Central memory CD4-positive, alpha-beta T cell (primary cell): ENCODE measurements around the gene HOXA5.
A peak's percentile ranks its signal among the peaks of the same experiment; 100 is the strongest.

ENCODE experiments used
- DNase-seq: peaks from one replicate; pipeline ENCODE4 v3.0.0; 2022

HOXA5 gene

DNA sequence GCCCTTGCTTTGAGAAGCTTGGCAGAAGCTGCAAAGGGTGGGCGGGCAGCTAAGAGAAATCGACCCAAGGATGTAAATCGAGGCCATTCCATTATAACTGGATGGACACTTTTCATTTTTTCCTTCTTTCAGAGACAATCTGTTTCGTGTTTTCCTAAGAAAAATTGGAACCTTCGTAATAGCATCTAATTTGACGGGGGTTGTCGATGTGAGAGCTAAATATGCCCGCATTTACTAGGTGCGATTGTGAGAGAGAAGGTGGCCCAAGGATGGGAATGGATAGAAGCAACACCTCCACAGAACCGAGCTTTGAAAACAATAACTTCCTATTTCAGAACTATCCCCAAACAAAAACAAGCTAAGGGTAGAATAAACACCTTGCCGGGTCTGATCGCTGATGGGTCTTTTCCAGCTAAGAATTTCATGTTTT is 12.1 kb downstream of the HOXA5 start:
- no peak for DNase-seq

DNA sequence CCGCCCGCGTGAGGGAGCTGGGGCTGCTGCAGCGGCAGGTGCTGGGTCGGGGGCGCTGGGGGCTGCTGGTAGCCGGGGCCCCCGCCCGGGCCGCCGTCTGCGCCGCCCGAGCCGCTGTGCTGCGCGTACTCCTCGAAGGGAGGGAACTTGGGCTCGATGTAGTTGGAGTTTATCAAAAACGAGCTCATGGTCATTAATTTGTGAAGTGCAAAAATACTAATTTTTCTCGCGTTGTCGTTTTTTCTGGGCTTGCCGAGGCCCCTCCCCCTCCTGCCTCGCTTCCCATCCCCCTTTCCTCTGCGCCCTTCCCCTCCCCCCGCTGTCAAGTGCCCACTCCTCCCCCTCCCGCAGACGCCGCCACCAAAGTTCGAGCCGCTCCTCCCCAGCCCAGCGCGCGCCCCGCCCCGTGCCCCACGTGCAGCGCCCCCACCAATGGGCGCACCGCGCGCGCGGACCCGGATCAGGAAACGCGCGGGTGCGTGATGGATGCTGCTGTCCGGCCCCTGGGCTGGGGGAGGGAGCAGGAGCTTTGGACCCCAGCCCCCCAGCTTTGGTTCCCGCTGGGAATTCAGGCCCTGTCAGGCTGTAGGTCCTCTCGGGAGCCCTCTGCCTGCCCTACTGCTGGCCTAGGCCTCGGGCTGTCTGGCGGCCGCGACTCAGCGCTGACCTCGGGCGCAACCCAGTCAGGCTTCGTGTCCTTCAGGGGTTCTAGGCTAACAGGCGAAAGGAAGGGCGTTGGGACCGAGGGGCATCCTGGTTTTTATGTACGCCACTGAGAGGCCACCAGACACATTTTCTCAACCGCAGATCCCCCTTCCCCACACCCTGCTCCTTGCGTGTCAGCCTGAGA is 12.7 kb downstream of the HOXA5 start, which contains the start of gene HOXA4:
HOXA4 (minus strand) TSS at position 218 of the 850 bp plus-strand sequence; CDS start at position 194, 24 bp downstream.
- peak; percentile 62 for DNase-seq

GRCh38 chr7:27129729-27130539 is 13.5 kb downstream of the HOXA5 start:
- no peak for DNase-seq

DNA sequence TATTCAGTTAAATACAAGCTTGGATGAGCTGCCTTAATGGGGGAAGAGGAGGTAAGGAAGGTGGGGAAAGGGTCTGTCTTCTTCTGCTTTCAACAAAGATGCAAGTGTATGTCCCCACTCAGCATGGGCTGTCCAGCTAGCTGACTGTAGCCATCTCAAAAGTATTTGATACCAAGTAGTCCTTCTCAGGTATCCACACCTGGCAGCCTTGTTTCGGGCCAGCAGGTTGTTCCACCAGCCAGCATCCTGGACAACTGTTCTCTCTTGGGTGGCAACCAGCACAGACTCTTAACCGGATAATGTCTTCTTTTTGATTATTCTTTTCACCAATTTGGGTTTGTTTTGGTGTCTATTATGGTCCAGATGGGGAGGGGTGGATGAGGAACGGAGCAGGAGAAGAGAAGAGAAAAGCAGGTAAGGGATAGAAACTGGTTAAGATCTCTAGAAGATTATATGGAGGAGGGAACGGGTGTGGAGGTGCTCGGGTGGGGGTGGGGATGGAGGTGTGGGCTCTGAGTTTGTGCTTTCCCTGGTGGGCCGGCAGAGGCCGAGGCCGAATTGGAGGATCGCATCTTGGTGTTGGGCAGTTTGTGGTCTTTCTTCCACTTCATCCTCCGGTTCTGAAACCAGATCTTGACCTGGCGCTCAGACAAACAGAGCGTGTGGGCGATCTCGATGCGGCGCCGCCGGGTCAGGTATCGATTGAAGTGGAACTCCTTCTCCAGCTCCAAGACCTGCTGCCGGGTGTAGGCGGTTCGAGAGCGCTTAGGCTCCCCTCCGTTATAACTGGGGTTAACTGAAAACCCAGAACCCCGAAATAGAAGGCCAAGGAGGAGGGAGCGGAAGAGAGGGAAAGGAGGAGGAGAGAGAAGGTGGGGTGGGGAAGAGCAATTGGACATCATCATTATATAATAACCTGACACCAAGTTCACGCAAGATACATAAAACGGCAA is 14.4 kb downstream of the HOXA5 start:
- no peak for DNase-seq

DNA sequence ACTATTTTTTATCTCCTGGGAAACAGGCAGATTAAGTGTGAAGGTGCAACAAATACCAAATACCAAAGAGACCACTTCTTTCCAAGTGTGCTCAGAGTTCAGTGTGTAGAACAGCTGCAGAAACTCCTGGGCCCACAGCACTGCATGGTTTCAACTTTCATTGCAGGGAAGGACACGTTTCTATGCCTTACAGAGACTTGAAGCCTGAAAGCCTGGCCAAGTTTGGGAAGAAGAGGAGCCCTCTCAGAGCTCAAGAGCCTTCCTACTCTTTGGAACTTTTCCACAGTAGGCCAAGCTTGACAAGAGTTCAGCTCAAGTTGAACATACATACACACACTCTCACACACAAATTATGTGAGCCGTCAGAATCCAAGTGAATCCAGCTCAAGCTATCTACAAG is 15.4 kb downstream of the HOXA5 start:
- DNase-seq, result no peak

DNA sequence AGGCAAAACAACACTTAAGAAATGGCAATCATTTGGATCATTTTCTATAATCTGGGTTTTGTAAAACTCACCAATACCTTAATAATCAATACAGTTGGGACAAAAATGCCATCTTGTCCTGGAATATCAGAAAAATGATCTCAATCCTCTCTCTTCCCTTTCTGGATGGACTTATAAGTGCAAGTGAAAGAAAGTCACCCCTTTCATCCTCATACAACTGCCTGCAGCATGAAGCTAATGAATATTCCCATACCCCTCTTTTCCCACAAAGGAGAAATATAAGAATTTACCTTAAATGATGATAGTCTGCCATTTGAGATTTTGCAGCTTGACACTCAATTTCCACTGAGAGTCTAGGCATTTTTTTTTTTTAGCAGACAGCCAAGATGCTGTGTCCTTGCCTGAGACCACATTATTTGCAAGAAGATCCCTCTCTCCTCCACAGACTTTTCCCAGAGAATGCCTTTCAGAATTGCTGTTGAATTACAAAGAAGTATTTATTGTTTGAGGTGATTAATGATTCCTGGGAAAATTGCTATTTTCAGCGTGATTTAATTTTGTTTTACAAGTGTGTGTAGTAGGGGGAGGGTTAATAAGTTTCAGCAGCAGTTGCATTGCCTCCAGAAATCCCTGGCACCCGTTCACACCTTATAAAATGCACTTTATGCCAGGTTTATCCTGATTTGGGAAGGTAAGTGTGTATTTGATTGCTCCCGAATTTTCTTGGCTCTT is 16.7 kb downstream of the HOXA5 start:
- DNase-seq, result no peak

DNA sequence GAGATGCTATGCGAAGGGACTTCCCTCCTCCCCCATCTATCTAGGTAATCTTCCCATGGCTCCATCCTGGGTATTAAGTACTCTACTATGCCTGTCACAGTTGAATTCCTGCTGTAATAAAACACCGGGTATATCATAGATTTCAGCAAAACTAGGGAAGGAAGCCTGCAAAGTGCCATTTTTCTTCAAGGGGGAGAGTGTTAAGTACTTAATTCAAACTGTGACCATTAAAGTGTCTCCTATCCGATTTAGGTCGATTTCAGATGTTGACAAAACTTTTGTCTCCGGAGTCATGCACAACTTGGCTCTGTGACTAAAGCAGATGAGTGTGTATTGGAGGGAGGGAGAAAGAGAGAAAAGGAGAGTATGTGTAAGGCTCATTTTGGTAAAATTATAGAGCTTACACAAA is 17.5 kb downstream of the HOXA5 start:
- DNase-seq, result no peak

- DNase-seq, result no peak
Measured at GRCh38 chr7:27124902-27125689, 18.4 kb downstream of the HOXA5 start.

DNA sequence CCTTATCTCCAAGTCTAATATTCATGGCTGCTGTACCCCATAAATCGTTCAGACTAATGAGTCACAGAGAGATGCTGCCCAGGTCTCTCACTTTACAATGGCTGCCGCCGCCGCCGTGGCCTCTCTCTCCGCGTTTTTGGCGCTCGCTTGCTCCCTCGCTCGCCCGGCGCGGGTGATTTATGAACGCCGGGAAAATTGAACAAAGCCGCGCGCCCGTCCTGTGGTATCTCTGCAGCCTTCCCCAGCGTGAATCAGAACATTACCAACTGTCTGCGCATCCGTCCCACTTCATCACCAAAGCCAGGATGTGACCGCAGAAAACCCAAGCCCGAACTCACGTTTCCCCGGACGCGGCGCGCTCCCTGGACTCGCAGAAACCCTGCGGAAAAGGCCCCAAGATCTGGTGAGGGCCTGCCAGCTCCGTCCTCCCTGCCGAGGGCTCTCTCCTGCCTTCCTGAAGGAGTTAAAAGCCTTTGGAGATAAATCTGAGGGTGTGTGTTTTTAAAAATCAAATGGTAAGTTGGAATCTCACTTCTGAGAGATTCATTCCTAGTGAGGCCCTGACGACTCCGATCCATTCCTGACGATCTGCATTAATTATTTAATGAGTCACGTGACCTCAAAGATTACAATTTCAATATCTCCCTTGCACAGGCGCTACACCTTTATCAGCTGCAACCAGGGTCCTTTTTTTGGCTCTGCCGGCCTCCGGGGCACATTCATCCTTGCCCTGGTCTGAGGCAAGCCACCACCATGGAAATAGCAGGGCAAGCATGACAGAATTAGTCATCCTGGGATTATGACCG is 19.2 kb downstream of the HOXA5 start:
- DNase-seq, result no peak

DNA sequence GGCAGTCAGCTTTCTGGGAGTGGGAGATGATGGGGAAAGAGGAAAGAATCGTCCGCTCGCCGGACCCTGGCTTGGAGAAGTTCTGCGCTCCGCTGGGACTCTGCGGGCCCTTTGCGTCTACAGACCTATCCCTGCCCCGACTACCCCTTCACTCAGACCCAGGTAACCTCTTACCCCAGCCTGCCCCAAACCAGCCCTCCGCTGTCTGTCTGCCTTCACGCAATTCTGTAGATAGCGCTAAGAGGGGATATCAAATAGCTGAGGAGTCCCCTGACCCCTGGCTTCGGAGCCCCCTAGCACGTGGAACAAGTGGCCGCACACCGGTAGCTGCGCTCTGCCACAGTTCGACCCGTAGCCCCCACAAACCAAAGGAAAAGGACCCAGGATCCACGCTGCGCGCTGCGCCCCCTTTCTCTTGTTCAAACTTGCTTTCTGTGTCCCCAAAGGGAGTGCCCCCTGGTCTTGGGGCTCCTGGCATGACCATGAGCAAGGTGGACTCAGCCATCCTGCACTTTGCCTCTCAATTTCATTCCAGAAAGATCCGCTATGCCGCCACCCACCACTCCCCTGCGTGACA is 19.9 kb downstream of the HOXA5 start:
- DNase-seq, result no peak

DNA sequence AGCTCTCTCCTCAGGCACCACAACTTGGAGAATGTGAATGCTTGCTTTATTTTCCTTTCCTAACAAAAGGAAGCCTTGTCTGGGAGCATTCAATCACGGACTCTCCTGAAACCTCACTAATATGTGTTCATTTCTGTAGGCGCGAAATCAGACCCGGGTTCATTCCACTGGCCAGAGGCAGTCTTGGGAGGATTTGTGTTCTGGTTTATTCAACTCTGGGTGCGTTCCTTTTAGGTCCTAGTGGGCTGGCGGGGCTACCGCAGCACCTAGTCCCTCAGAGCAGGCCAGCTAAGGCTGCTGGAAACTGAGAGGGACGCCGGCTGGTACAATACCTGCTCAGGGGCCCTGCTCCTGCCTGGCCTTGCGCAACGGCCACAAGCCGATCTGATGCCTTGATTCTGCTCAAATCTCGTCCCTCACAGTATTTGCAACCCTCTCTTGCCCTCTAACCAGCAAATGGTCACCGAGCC is 20.4 kb downstream of the HOXA5 start:
- DNase-seq, result no peak

- no peak for DNase-seq
Measured at GRCh38 chr7:27122077-27122910, 21.2 kb downstream of the HOXA5 start.

- no peak for DNase-seq
Measured at GRCh38 chr7:27121684-27122076, 21.8 kb downstream of the HOXA5 start.

GRCh38 chr7:27119412-27119911 is 24.0 kb downstream of the HOXA5 start:
- no peak for DNase-seq

DNA sequence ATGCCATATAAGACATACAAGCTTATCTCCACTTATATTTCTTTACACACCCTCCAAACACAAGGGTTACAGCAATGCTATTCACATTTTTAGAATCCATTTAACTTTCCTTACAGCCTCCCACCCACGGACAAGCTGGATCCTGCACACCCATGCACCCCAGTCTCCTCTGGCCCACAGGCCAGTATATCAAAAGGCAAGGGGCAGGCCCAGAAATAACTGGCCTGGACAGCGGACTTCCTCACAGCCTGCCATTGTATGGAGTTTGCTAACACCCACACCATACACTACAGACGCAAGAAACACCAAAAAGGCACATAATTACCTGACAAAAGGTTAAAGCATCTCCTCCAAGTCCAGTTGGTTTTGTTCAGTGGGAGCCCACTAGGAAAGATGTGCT is 24.9 kb downstream of the HOXA5 start:
- no peak for DNase-seq

DNA sequence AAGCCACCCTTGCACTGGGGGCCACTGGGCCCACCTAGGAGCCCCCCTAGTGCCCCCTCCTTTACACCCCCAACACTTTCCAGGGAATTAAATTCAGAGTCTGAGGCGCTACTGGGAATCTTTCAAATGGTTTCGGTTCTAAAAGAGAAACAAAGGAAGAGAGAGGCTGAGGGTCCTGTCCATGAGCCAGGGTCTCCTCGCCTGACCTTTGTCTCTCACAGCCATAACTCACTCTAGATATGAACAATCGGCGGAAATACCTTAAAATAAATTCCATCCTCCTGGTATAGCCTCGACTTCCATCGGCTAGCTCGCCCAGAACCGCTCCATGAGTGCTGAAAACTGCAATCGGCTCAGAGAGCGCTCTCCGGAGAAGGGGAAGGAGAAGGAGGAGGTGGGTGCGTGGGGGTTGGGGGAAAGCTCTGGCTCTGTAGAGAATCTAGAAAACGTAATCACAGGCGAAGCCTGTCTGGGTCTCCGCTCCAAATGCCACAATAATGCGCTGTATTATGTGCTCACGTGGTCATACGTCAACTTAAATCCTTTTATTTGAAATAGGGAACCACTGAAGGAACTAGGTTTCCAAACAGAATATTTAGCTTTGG is 25.5 kb downstream of the HOXA5 start:
- DNase-seq, result no peak

- DNase-seq, result no peak
Measured at GRCh38 chr7:27116962-27117886, 26.3 kb downstream of the HOXA5 start.
